CD14-positive monocyte (primary cell): Measurements from ENCODE around the gene LCA5. TPM values are rescaled to one million over a fixed set of nuclear protein-coding genes. Genes with fewer than 3 reads are reported as not detected.

Source experiments
- DNase-seq, 3 donors: peaks; one replicate each; pipeline ENCODE4 v3.0.0-alpha.2; 2011 to 2022
- H2AFZ ChIP-seq: 2 replicates; pipeline ENCODE4 v1.6.0; 2012; ENCODE audit warnings: mild to moderate bottlenecking, low read depth, low read length, inconsistent platforms; ENCODE audit not compliant: insufficient read depth, poor library complexity, severe bottlenecking
- H3K27ac ChIP-seq, 2 donors: 1 replicate in 1 of 2; 2 replicates in 1 of 2; pipeline ENCODE4 v1.5.1; 2012 to 2013; ENCODE audit warnings: low read length in 2 of 2, control low read depth in 1 of 2, inconsistent platforms in 1 of 2, low read depth in 1 of 2, mild to moderate bottlenecking in 1 of 2
- H3K27me3 ChIP-seq, 2 donors: one replicate each; pipeline versions ENCODE4 v1.6.0 to v1.6.1; 2011 to 2013; ENCODE audit warnings: low read length in 2 of 2; ENCODE audit not compliant: control insufficient read depth in 2 of 2, insufficient read depth in 2 of 2
- H3K36me3 ChIP-seq, 2 donors: replicated peaks in 1 of 2; 1 replicate in 1 of 2; 2 replicates in 1 of 2; pipeline versions ENCODE4 v1.5.1 to v1.6.1; 2012 to 2013; ENCODE audit warnings: low read length in 2 of 2, control low read depth in 1 of 2, inconsistent platforms in 1 of 2, mild to moderate bottlenecking in 1 of 2; ENCODE audit not compliant: insufficient read depth in 2 of 2, control insufficient read depth in 1 of 2
- H3K4me1 ChIP-seq, 2 donors: 1 replicate in 1 of 2; 2 replicates in 1 of 2; pipeline versions ENCODE4 v1.5.1 to v1.6.1; 2012 to 2013; ENCODE audit warnings: low read length in 2 of 2, control low read depth in 1 of 2, inconsistent platforms in 1 of 2, mild to moderate bottlenecking in 1 of 2, moderate library complexity in 1 of 2; ENCODE audit not compliant: insufficient read depth in 2 of 2, control insufficient read depth in 1 of 2
- H3K4me2 ChIP-seq: replicated peaks from 2 replicates; pipeline ENCODE3; 2012; ENCODE audit warnings: low read length, moderate library complexity, mild to moderate bottlenecking; ENCODE audit not compliant: poor library complexity, severe bottlenecking; ENCODE audit errors: extremely low read depth
- H3K4me3 ChIP-seq, 3 experiments: fragments of 200-600 bp in 1 of 3; sonication (generic) in 1 of 3; replicated peaks in 1 of 3; 1 replicate in 2 of 3; 2 replicates in 1 of 3; pipeline ENCODE4 v1.5.1; 2011 to 2013; ENCODE audit warnings: low read length in 3 of 3, mild to moderate bottlenecking in 3 of 3, control low read depth in 2 of 3, low read depth in 2 of 3, inconsistent platforms in 1 of 3, moderate library complexity in 1 of 3
- H3K79me2 ChIP-seq: 2 replicates; pipeline ENCODE4 v1.6.0; 2012; ENCODE audit warnings: mild to moderate bottlenecking, control low read depth, inconsistent platforms, low read length, moderate library complexity; ENCODE audit not compliant: insufficient read depth
- H3K9ac ChIP-seq: 2 replicates; pipeline ENCODE4 v1.6.0; 2017; ENCODE audit warnings: low read length, mild to moderate bottlenecking; ENCODE audit not compliant: insufficient read depth, poor library complexity, severe bottlenecking
- H3K9me3 ChIP-seq, 2 donors: replicated peaks in 1 of 2; 1 replicate in 1 of 2; 2 replicates in 1 of 2; pipeline versions ENCODE4 v1.5.1 to v1.6.1; 2012 to 2013; ENCODE audit warnings: low read length in 2 of 2, control low read depth in 1 of 2; ENCODE audit not compliant: control insufficient read depth in 1 of 2, insufficient read depth in 1 of 2
- H4K20me1 ChIP-seq: 2 replicates; pipeline ENCODE4 v1.6.0; 2012; ENCODE audit warnings: mild to moderate bottlenecking, low read length, control low read depth, moderate library complexity; ENCODE audit not compliant: insufficient read depth
- H3K27ac Mint-ChIP-seq, 7 donors: one replicate each; pipeline ENCODE4 v1.8.0; 2020; ENCODE audit warnings: mild to moderate bottlenecking in 7 of 7, mixed read lengths in 7 of 7, moderate library complexity in 6 of 7, inconsistent platforms in 2 of 7
- H3K27me3 Mint-ChIP-seq, 3 donors: one replicate each; pipeline ENCODE4 v1.8.0; 2021 to 2022; ENCODE audit warnings: low read depth in 3 of 3, mild to moderate bottlenecking in 3 of 3, mixed read lengths in 3 of 3, moderate library complexity in 3 of 3, inconsistent platforms in 1 of 3
- H3K36me3 Mint-ChIP-seq, 2 donors: one replicate each; pipeline ENCODE4 v1.8.0; 2020; ENCODE audit warnings: mixed read lengths in 2 of 2, inconsistent platforms in 1 of 2, mild to moderate bottlenecking in 1 of 2
- H3K4me1 Mint-ChIP-seq: one replicate; pipeline ENCODE4 v1.8.0; 2020; ENCODE audit warnings: mild to moderate bottlenecking, mixed read lengths
- H3K4me3 Mint-ChIP-seq, 2 donors: one replicate each; pipeline ENCODE4 v1.8.0; 2020; ENCODE audit warnings: mild to moderate bottlenecking in 2 of 2, mixed read lengths in 2 of 2, moderate library complexity in 1 of 2
- H3K9me3 Mint-ChIP-seq, 7 donors: one replicate each; pipeline ENCODE4 v1.8.0; 2020 to 2022; ENCODE audit warnings: mixed read lengths in 7 of 7, mild to moderate bottlenecking in 6 of 7, moderate library complexity in 6 of 7, inconsistent platforms in 2 of 7
- WGBS: methylation state at CpG from one replicate; pipeline ENCODE4 v1.1.5; 2013; ENCODE audit warnings: missing lambda C conversion rate; ENCODE audit not compliant: insufficient coverage; 5-methylcytosine and 5-hydroxymethylcytosine counted together
- intact Hi-C, 2 donors: fragments of 100-400 bp; cut with micrococcal nuclease; formaldehyde crosslinking; loops; one replicate each; pipeline versions ENCODE4 v1.15.0 to v1.15.1; 2023
- polyA plus RNA-seq, 3 donors: library from polyadenylated mRNA; depleted of rRNA in 1 of 3; unstranded in 2 of 3; stranded (reverse) in 1 of 3; fragments of 300-500 nt in 2 of 3; fragments of >200 nt in 1 of 3; fragmentation: Illumina TruSeq in 2 of 3; gene quantifications; 1 replicate in 2 of 3; 2 replicates in 1 of 3; pipeline ENCODE4 v1.2.3, GENCODE V29; 2012 to 2021
- TF ChIP-seq, protein P1 (sequence below): fragments of 200-600 bp; IDR thresholded peaks from one replicate; pipeline ENCODE4 v1.8.0; 2022; ENCODE audit warnings: antibody characterized with exemption, mild to moderate bottlenecking

The LCA5 gene
- polyA plus RNA-seq, 3 donors, result 0.08 TPM; not detected in 2

GRCh38 chr6:79526897-79527296, 10.3 kb downstream of the LCA5 start:
- Histone ChIP-seq H2AFZ (no peak overlapping the region), H3K9me3 (peaks cover 0 to 3% of the 10 kb centered on the region in 2 donors), H3K36me3 (no peaks in the 10 kb centered on the region), H3K4me3 (no peak overlapping the region), H3K27me3 (no peaks in the 10 kb centered on the region), H3K4me1 (no peaks in the 10 kb centered on the region), H3K79me2 (no peaks in the 10 kb centered on the region), H3K4me2 (no peak overlapping the region), H3K9ac (no peak overlapping the region), H4K20me1 (no peaks in the 10 kb centered on the region), H3K27ac (no peak overlapping the region)
- no peaks in the 10 kb centered on the region for H3K36me3 Mint-ChIP-seq
- peaks cover 3 to 21% (median 13%) of the 10 kb centered on the region in 7 donors for H3K9me3 Mint-ChIP-seq
- no peak overlapping the region for H3K27ac Mint-ChIP-seq
- no peak for DNase-seq
- intact Hi-C loops, result no loop called here
- no peak overlapping the region for H3K4me3 Mint-ChIP-seq
- TF ChIP-seq, protein P1, sequence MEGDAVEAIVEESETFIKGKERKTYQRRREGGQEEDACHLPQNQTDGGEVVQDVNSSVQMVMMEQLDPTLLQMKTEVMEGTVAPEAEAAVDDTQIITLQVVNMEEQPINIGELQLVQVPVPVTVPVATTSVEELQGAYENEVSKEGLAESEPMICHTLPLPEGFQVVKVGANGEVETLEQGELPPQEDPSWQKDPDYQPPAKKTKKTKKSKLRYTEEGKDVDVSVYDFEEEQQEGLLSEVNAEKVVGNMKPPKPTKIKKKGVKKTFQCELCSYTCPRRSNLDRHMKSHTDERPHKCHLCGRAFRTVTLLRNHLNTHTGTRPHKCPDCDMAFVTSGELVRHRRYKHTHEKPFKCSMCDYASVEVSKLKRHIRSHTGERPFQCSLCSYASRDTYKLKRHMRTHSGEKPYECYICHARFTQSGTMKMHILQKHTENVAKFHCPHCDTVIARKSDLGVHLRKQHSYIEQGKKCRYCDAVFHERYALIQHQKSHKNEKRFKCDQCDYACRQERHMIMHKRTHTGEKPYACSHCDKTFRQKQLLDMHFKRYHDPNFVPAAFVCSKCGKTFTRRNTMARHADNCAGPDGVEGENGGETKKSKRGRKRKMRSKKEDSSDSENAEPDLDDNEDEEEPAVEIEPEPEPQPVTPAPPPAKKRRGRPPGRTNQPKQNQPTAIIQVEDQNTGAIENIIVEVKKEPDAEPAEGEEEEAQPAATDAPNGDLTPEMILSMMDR, result no peak
- no CpG with 5 or more reads among the region's 1 CpG for WGBS
- no peaks in the 10 kb centered on the region for H3K4me1 Mint-ChIP-seq
- H3K27me3 Mint-ChIP-seq, result no peaks in the 10 kb centered on the region

- Histone ChIP-seq H3K27ac (no peak overlapping the region), H3K79me2 (no peaks in the 10 kb centered on the region), H3K36me3 (no peaks in the 10 kb centered on the region), H3K4me3 (no peak overlapping the region), H4K20me1 (no peaks in the 10 kb centered on the region), H3K9me3 (peaks cover 0 to 3% of the 10 kb centered on the region in 2 donors), H3K27me3 (no peaks in the 10 kb centered on the region), H3K4me2 (no peak overlapping the region), H2AFZ (no peak overlapping the region), H3K9ac (no peak overlapping the region), H3K4me1 (no peaks in the 10 kb centered on the region)
- no peak for DNase-seq
- Mint-ChIP-seq H3K27ac (no peak overlapping the region), H3K4me1 (no peaks in the 10 kb centered on the region), H3K9me3 (peaks cover 3 to 21% (median 13%) of the 10 kb centered on the region in 7 donors), H3K4me3 (no peak overlapping the region), H3K36me3 (no peaks in the 10 kb centered on the region), H3K27me3 (no peaks in the 10 kb centered on the region)
- TF ChIP-seq, protein P1, result no peak
- intact Hi-C loops, result no loop called here
- 98% methylated on average over 6 of the region's 12 CpGs for WGBS
These were observed 11.7 kb downstream of the LCA5 start for GRCh38 chr6:79525272-79526100.
